ENCODE measurements around the gene FMN1.

DNA sequence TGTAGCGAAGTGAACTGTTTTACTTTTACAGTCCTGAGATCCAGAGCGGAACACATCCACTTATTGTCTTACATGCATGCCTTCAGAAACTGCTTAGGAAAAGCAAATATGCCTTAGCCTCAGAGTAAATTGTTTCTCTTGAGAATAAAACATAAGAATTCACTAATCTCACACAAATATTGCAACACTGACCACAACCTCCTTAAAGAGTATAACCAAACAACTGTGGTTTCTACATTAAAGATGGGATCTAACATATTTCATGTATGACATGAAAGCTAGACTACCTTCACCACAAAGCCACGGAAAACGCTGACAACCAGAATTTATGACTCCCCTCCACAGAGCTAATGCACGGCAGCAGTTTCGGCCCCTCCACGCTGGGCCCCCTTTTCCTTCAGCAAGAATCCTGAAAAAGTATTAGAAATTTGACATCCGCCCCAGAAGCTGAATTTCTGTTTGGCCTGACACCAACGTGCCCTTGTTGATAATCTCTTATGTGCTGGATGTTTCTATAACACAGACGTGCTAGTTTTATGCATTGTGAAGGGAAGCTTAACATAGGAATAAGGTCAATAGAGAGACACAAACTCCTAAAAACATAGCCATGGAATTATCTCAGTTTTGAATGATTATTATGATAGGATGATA, 392.1 kb downstream of the FMN1 start:
- TF ChIP-seq, protein P1, sequence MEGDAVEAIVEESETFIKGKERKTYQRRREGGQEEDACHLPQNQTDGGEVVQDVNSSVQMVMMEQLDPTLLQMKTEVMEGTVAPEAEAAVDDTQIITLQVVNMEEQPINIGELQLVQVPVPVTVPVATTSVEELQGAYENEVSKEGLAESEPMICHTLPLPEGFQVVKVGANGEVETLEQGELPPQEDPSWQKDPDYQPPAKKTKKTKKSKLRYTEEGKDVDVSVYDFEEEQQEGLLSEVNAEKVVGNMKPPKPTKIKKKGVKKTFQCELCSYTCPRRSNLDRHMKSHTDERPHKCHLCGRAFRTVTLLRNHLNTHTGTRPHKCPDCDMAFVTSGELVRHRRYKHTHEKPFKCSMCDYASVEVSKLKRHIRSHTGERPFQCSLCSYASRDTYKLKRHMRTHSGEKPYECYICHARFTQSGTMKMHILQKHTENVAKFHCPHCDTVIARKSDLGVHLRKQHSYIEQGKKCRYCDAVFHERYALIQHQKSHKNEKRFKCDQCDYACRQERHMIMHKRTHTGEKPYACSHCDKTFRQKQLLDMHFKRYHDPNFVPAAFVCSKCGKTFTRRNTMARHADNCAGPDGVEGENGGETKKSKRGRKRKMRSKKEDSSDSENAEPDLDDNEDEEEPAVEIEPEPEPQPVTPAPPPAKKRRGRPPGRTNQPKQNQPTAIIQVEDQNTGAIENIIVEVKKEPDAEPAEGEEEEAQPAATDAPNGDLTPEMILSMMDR (IDR thresholded peaks at IDR 0.05) = no peak
- TF ChIP-seq SIN3A (IDR thresholded peaks at IDR 0.05; ENCODE audit: borderline replicate concordance, insufficient read depth, low read depth, low read length) = no peak
- no peak for TF ChIP-seq POLR2AphosphoS5 (IDR thresholded peaks at IDR 0.05; ENCODE audit: low read depth, low read length)
